Endothelial cell of umbilical vein (primary cell): ENCODE results near the gene WNT9A. TPM values are rescaled to one million over a fixed set of nuclear protein-coding genes. Genes with fewer than 3 reads are reported as not detected.

Experiments used
- BruUV-seq: library from RNA; stranded (reverse); fragments of 400-500 nt; replicated peaks from 2 replicates; lab custom pipeline; 2021; lab: Mats Ljungman, UMichigan
- CTCF ChIA-PET: fragments of 300-600, 350-600 bp; sonication (Branson Sonifier 250); formaldehyde crosslinking; loops from one replicate; lab custom pipeline; 2021; ENCODE audit warnings: antibody characterized with exemption, inconsistent platforms; lab: Charles Lee
- POLR2A ChIA-PET: fragments of 300-600, 350-600 bp; sonication (Branson Sonifier 250); formaldehyde crosslinking; loops from one replicate; lab custom pipeline; 2021; ENCODE audit warnings: antibody characterized with exemption, inconsistent platforms; lab: Charles Lee
- DNase-seq: peaks from one replicate; pipeline ENCODE4 v3.0.0-alpha.2; 2011; ENCODE audit warnings: low read depth, low spot score
- FAIRE-seq: peaks from 2 replicates; lab custom pipeline; 2011; peaks lifted over from hg19 to GRCh38; lab: Jason Lieb, UNC
- H2AFZ ChIP-seq: 2 replicates; pipeline ENCODE4 v1.6.0; 2012; ENCODE audit warnings: low read depth, low read length, control low read depth, inconsistent platforms
- H3K27ac ChIP-seq: 2 replicates; pipeline ENCODE4 v1.5.1; 2011; ENCODE audit warnings: low read depth, mild to moderate bottlenecking, control low read depth, low read length, moderate library complexity; ENCODE audit not compliant: insufficient read depth
- H3K27me3 ChIP-seq, 2 experiments: 2 replicates each; pipeline versions ENCODE4 v1.6.0 to v1.6.1; 2011; ENCODE audit warnings: low read length in 2 of 2, mixed read lengths in 1 of 2; ENCODE audit not compliant: control insufficient read depth in 2 of 2, insufficient read depth in 2 of 2
- H3K36me3 ChIP-seq, 2 experiments: 2 replicates in 1 of 2; 3 replicates in 1 of 2; pipeline ENCODE4 v1.5.1; 2011; ENCODE audit warnings: low read length in 2 of 2, mild to moderate bottlenecking in 1 of 2, moderate library complexity in 1 of 2; ENCODE audit not compliant: control insufficient read depth in 2 of 2, insufficient read depth in 2 of 2; ENCODE audit errors: extremely low read depth in 1 of 2
- H3K4me1 ChIP-seq: 3 replicates; pipeline ENCODE4 v1.5.1; 2011; ENCODE audit warnings: mild to moderate bottlenecking, low read length; ENCODE audit not compliant: control insufficient read depth, insufficient read depth; ENCODE audit errors: extremely low read depth
- H3K4me2 ChIP-seq: 2 replicates; pipeline ENCODE4 v1.6.1; 2011; ENCODE audit warnings: low read length, control low read depth, mixed read lengths; ENCODE audit not compliant: insufficient read depth
- H3K4me3 ChIP-seq, 3 experiments: fragments of 200-600 bp in 1 of 3; sonication (generic), shearing (Covaris generic) in 1 of 3; replicated peaks in 1 of 3; 2 replicates each; pipeline ENCODE4 v1.5.1; 2011 to 2016; ENCODE audit warnings: control low read depth in 3 of 3, low read length in 3 of 3, mild to moderate bottlenecking in 2 of 3, inconsistent platforms in 1 of 3, low read depth in 1 of 3, moderate library complexity in 1 of 3; ENCODE audit not compliant: insufficient read depth in 1 of 3
- H3K79me2 ChIP-seq: 2 replicates; pipeline ENCODE4 v1.6.0; 2012; ENCODE audit warnings: low read length, inconsistent platforms; ENCODE audit not compliant: control insufficient read depth, insufficient read depth
- H3K9ac ChIP-seq: replicated peaks from 2 replicates; pipeline ENCODE3; 2011; ENCODE audit warnings: low read length, control low read depth; ENCODE audit not compliant: insufficient read depth; ENCODE audit errors: extremely low read depth
- H3K9me1 ChIP-seq: replicated peaks from 3 replicates; pipeline ENCODE4 v1.6.0; 2011; ENCODE audit warnings: mild to moderate bottlenecking, low read length; ENCODE audit not compliant: control insufficient read depth, insufficient read depth; ENCODE audit errors: extremely low read depth
- H3K9me3 ChIP-seq: replicated peaks from 2 replicates; pipeline ENCODE4 v1.5.1; 2012; ENCODE audit warnings: low read length, inconsistent platforms; ENCODE audit not compliant: control insufficient read depth, insufficient read depth
- H4K20me1 ChIP-seq: replicated peaks from 2 replicates; pipeline ENCODE3; 2011; ENCODE audit warnings: mild to moderate bottlenecking, low read length; ENCODE audit not compliant: control insufficient read depth, insufficient read depth; ENCODE audit errors: extremely low read depth
- CTCF ChIP-seq, 2 donors: IDR thresholded peaks; 1 replicate in 1 of 2; 2 replicates in 1 of 2; pipeline ENCODE4 v1.5.1; 2011; ENCODE audit warnings: low read length in 2 of 2, mild to moderate bottlenecking in 2 of 2, moderate library complexity in 2 of 2, control low read depth in 1 of 2, inconsistent platforms in 1 of 2, low read depth in 1 of 2; ENCODE audit not compliant: insufficient read depth in 1 of 2; ENCODE audit errors: extremely low read depth in 1 of 2
- EZH2 ChIP-seq: IDR thresholded peaks from 2 replicates; pipeline ENCODE4 v1.6.1; 2012; ENCODE audit warnings: borderline replicate concordance, low read depth, mild to moderate bottlenecking, moderate library complexity, low read length, inconsistent platforms; ENCODE audit not compliant: severe bottlenecking
- FOS ChIP-seq: IDR thresholded peaks from 2 replicates; pipeline ENCODE4 v1.6.1; 2011; ENCODE audit warnings: mild to moderate bottlenecking, low read length, moderate library complexity, borderline replicate concordance; ENCODE audit not compliant: insufficient read depth
- GATA2 ChIP-seq: IDR thresholded peaks from 2 replicates; pipeline ENCODE4 v1.7.0; 2011; ENCODE audit warnings: low read depth, mild to moderate bottlenecking, moderate library complexity, mixed read lengths, low read length; ENCODE audit not compliant: insufficient read length, insufficient read depth
- JUN ChIP-seq: IDR thresholded peaks from 2 replicates; pipeline ENCODE4 v1.6.1; 2011; ENCODE audit warnings: borderline replicate concordance, low read depth; ENCODE audit not compliant: insufficient read length, insufficient read depth
- MAX ChIP-seq: IDR thresholded peaks from 2 replicates; pipeline ENCODE4 v1.6.1; 2011; ENCODE audit not compliant: insufficient read depth, insufficient read length
- MYC ChIP-seq: IDR thresholded peaks from one replicate; pipeline ENCODE4 v1.6.1; 2011; ENCODE audit warnings: mild to moderate bottlenecking, low read depth, low read length
- POLR2A ChIP-seq: IDR thresholded peaks from 2 replicates; pipeline ENCODE4 v1.6.1; 2012; ENCODE audit warnings: low read depth, mild to moderate bottlenecking, control low read depth, low read length
- POLR2AphosphoS5 ChIP-seq: IDR thresholded peaks from 2 replicates; pipeline ENCODE4 v1.6.1; 2012; ENCODE audit warnings: low read depth, mild to moderate bottlenecking, control low read depth, low read length, moderate library complexity; ENCODE audit not compliant: insufficient read depth
- dilution Hi-C: fragments of 300-500 bp; cut with MboI; formaldehyde crosslinking; loops from one replicate; pipeline ENCODE4 v1.15.0; 2019; ENCODE audit warnings: low sequenced_read_pairs; ENCODE audit not compliant: extremely low pct_ligation_motif_present
- intact Hi-C: fragments of 100-400 bp; cut with micrococcal nuclease; formaldehyde crosslinking; loops from one replicate; pipeline ENCODE4 v1.10.0; 2022
- polyA plus RNA-seq, 4 experiments: library from polyadenylated mRNA; depleted of rRNA in 3 of 4; stranded (reverse) in 3 of 4; unstranded in 1 of 4; fragments of >200 nt; gene quantifications; 2 replicates each; pipeline versions ENCODE4 v1.2.1 to v1.2.3, GENCODE V29; 2011 to 2012; ENCODE audit warnings: missing spikeins in 1 of 4
- total RNA-seq: library from RNA; stranded (reverse); gene quantifications from 2 replicates; pipeline ENCODE4 v1.2.3, GENCODE V29; 2021

WNT9A gene
- total and polyA plus RNA-seq, 2 donors (not counting 3 experiments of a cell fraction or from before 2014, with no cell fraction given): 5.4 to 6.2 TPM

GRCh38 chr1:227898502-227899140, 49.1 kb downstream of the WNT9A start:
- intact Hi-C loops (no loop called here), dilution Hi-C loops (no loop called here)
- no peaks in the 10 kb centered on the region for H3K9me3 ChIP-seq
- no peak overlapping the region for H3K4me3 ChIP-seq
- H3K4me2 ChIP-seq: no peak overlapping the region
- no peak overlapping the region for H3K9ac ChIP-seq
- DNase-seq: no peak
- CTCF ChIA-PET: no interaction called here
- H3K4me1 ChIP-seq: no peaks in the 10 kb centered on the region
- H3K27ac ChIP-seq: no peak overlapping the region
- no peaks in the 10 kb centered on the region for H4K20me1 ChIP-seq
- H2AFZ ChIP-seq: no peak overlapping the region
- no peaks in the 10 kb centered on the region for H3K79me2 ChIP-seq
- TF ChIP-seq EZH2 (no peak), POLR2AphosphoS5 (no peak), GATA2 (no peak), JUN (no peak)
- no peak for FAIRE-seq
- H3K9me1 ChIP-seq: no peaks in the 10 kb centered on the region
- no TSS peak for BruUV-seq
- POLR2A ChIA-PET: no interaction called here
- H3K27me3 ChIP-seq: no peaks in the 10 kb centered on the region
- H3K36me3 ChIP-seq: no peaks in the 10 kb centered on the region

GRCh38 chr1:227897704-227898438, 49.9 kb downstream of the WNT9A start:
- POLR2A ChIA-PET: no interaction called here
- Histone ChIP-seq H3K27me3 (no peaks in the 10 kb centered on the region), H3K36me3 (no peaks in the 10 kb centered on the region), H3K9me3 (no peaks in the 10 kb centered on the region), H3K4me3 (no peak overlapping the region), H3K4me2 (no peak overlapping the region), H3K79me2 (no peaks in the 10 kb centered on the region), H3K4me1 (no peaks in the 10 kb centered on the region), H3K9me1 (no peaks in the 10 kb centered on the region), H4K20me1 (no peaks in the 10 kb centered on the region), H3K9ac (no peak overlapping the region), H3K27ac (no peak overlapping the region), H2AFZ (no peak overlapping the region)
- CTCF ChIA-PET: no interaction called here
- FAIRE-seq (no peak), DNase-seq (no peak)
- dilution Hi-C loops: no loop called here
- TF ChIP-seq CTCF (IDR thresholded peaks at IDR 0.05; ENCODE audit: extremely low read depth in 1 of 2, insufficient read depth in 1 of 2, low read depth in 1 of 2, low read length in 2 of 2) (no peak), GATA2 (no peak), MYC (no peak), JUN (no peak), FOS (no peak), POLR2AphosphoS5 (no peak), POLR2A (no peak), EZH2 (no peak), MAX (no peak)
- intact Hi-C loops: no loop called here
- BruUV-seq: no TSS peak
